Esophagus squamous epithelium (tissue), 4 donors: Measurements from ENCODE around the gene CPLANE1.

Experiments
- POLR2A ChIP-seq, 4 donors: fragments of 450-650 bp; IDR thresholded peaks; one replicate each; pipeline ENCODE4 v1.6.1; 2017; ENCODE audit warnings: antibody characterized with exemption in 4 of 4, mild to moderate bottlenecking in 4 of 4, moderate library complexity in 3 of 4
- TF ChIP-seq, protein P1 (sequence below), 6 experiments: fragments of 450-650 bp in 4 of 6; fragments of 200-600 bp in 2 of 6; sonication (generic) in 2 of 6; IDR thresholded peaks; one replicate each; pipeline ENCODE4 v1.5.1; 2016 to 2019; ENCODE audit warnings: antibody characterized with exemption in 6 of 6, mild to moderate bottlenecking in 4 of 6, moderate library complexity in 4 of 6

DNA sequence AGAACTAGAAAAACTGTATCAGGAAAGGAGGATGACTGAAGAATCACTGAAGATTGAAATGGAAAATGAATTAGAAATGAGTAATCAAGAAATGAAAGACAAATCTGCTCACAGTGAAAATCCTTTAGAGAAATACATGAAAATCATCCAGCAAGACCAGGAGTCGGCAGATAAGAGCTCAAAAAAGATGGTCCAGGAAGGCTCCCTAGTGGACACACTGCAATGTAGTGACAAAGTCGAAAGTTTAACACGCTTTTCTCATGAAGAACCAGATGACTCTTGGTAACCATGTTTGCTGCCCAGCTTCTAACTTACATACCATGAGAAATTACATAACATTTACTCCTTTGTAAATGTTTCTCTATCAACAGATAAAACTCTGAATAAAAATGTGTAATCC lies 37.1 kb downstream of the CPLANE1 start:
- TF ChIP-seq, protein P1, sequence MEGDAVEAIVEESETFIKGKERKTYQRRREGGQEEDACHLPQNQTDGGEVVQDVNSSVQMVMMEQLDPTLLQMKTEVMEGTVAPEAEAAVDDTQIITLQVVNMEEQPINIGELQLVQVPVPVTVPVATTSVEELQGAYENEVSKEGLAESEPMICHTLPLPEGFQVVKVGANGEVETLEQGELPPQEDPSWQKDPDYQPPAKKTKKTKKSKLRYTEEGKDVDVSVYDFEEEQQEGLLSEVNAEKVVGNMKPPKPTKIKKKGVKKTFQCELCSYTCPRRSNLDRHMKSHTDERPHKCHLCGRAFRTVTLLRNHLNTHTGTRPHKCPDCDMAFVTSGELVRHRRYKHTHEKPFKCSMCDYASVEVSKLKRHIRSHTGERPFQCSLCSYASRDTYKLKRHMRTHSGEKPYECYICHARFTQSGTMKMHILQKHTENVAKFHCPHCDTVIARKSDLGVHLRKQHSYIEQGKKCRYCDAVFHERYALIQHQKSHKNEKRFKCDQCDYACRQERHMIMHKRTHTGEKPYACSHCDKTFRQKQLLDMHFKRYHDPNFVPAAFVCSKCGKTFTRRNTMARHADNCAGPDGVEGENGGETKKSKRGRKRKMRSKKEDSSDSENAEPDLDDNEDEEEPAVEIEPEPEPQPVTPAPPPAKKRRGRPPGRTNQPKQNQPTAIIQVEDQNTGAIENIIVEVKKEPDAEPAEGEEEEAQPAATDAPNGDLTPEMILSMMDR (IDR thresholded peaks at IDR 0.05) = no peak
- no peak for TF ChIP-seq POLR2A (IDR thresholded peaks at IDR 0.05)
